Smooth muscle cell (in vitro differentiated cells): ENCODE data around the gene THSD8. TPM values are rescaled to one million over a fixed set of nuclear protein-coding genes. Genes with fewer than 3 reads are reported as not detected.

Source experiments
- DNase-seq: peaks from one replicate; lab custom pipeline; 2025; ENCODE audit not compliant: unreplicated experiment; lab: John Stamatoyannopoulos, UW
- H2AFZ ChIP-seq: fragments of 200-600 bp; sonication (generic); 2 replicates; pipeline ENCODE4 v1.6.0; 2016; ENCODE audit warnings: antibody characterized with exemption, low read depth, mild to moderate bottlenecking
- H3F3A ChIP-seq: fragments of 200-600 bp; sonication (generic); 2 replicates; pipeline ENCODE4 v1.6.0; 2017; ENCODE audit warnings: antibody characterized with exemption, low read depth
- H3K27ac ChIP-seq: fragments of 200-600 bp; sonication (generic); 2 replicates; pipeline ENCODE4 v1.5.1; 2016; ENCODE audit warnings: low read depth, mild to moderate bottlenecking
- H3K27me3 ChIP-seq: fragments of 200-600 bp; sonication (generic); 2 replicates; pipeline ENCODE4 v1.6.1; 2016; ENCODE audit warnings: low read depth, mild to moderate bottlenecking
- H3K36me3 ChIP-seq: fragments of 200-600 bp; sonication (generic); 2 replicates; pipeline ENCODE4 v1.5.1; 2016; ENCODE audit warnings: low read depth
- H3K4me1 ChIP-seq: fragments of 200-600 bp; sonication (generic); 2 replicates; pipeline ENCODE4 v1.5.1; 2016; ENCODE audit warnings: low read depth
- H3K4me2 ChIP-seq: fragments of 200-600 bp; sonication (generic); 2 replicates; pipeline ENCODE4 v1.6.0; 2016; ENCODE audit warnings: mild to moderate bottlenecking
- H3K4me3 ChIP-seq: fragments of 200-600 bp; sonication (generic); 2 replicates; pipeline ENCODE4 v1.5.1; 2016; ENCODE audit warnings: mild to moderate bottlenecking
- H3K79me2 ChIP-seq: fragments of 200-600 bp; sonication (generic); 2 replicates; pipeline ENCODE4 v1.6.0; 2016; ENCODE audit warnings: low read depth, mild to moderate bottlenecking
- H3K9ac ChIP-seq: fragments of 200-600 bp; sonication (generic); 2 replicates; pipeline ENCODE4 v1.6.0; 2016; ENCODE audit warnings: low read depth
- H3K9me3 ChIP-seq: fragments of 200-600 bp; sonication (generic); replicated peaks from 2 replicates; pipeline ENCODE4 v1.5.1; 2016; ENCODE audit warnings: low read depth
- H4K20me1 ChIP-seq: fragments of 200-600 bp; sonication (generic); 2 replicates; pipeline ENCODE4 v1.6.0; 2016; ENCODE audit warnings: low read depth
- CTCF ChIP-seq: fragments of 200-600 bp; sonication (generic); IDR thresholded peaks from 2 replicates; pipeline ENCODE4 v1.5.1; 2017; ENCODE audit warnings: borderline replicate concordance, mild to moderate bottlenecking, antibody characterized with exemption; ENCODE audit not compliant: insufficient read depth, poor library complexity, severe bottlenecking
- WGBS: methylation state at CpG from one replicate; pipeline ENCODE4 v1.1.7; 2016; ENCODE audit warnings: low lambda C conversion rate; 5-methylcytosine and 5-hydroxymethylcytosine counted together
- polyA plus RNA-seq: library from polyadenylated mRNA; unstranded; fragments of >200 nt; fragmentation: Nextera tagmentation; extraction: Ambion mirVana; gene quantifications from 2 replicates; pipeline ENCODE4 v1.2.1, GENCODE V29; 2016
- total RNA-seq: library from RNA; depleted of rRNA; stranded (reverse); fragments of >200 nt; gene quantifications from 2 replicates; pipeline ENCODE4 v1.2.3, GENCODE V29; 2014

THSD8 gene
- total and polyA plus RNA-seq, 2 experiments from 2014 or later = 8.0 TPM; not detected in 1

DNA sequence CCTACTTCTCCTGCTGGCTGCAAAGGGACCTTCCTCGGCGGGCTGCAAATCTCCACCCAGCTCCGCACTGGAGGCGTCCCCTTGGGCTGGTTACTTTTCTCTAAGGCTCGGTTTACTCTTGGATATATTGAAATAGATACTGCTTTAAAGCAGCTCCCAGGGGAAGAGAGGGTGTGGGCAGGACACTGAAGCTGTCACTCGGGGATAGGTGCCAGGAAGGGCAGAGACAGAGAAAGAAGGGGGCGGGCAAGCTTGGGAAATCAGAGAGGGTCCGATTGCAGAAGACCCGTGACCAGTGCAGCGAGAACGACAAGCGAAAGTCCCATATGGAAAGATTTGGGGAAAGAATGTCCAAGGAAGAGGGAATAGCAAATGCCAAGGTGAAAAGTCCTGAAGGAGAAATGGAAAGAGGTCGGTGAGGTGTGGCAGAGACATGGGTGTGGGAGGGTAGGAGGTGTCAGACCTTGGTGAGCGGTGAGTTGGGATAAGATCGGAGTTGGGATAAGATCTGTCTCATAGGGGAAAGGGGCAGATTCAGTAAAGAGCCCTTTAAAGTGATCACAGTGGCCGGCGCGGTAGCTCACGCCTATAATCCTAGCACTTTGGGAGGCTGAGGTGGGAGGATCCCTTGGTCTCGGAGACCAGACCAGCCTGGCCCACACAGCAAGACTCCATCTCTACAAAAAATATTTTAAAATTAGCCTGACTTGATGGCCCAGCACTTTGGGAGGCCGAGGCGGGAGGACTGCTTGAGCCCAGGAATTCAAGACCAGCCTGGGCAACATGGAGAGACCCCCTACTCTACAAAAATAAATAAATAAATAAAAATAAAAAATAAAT, 618 bp downstream of the THSD8 start:
- peaks cover 2% of the 10 kb centered on the region for H3F3A ChIP-seq
- H3K4me2 ChIP-seq = peak overlapping the region; percentile 100
- DNase-seq = no peak
- 57% methylated on average over 22 of the region's 22 CpGs for WGBS
- H3K9ac ChIP-seq = no peak overlapping the region
- H3K36me3 ChIP-seq = no peaks in the 10 kb centered on the region
- no peak for TF ChIP-seq CTCF
- peak overlapping the region; percentile 88 for H3K4me3 ChIP-seq
- H3K4me1 ChIP-seq = peaks cover 14% of the 10 kb centered on the region
- H3K27me3 ChIP-seq = no peaks in the 10 kb centered on the region
- peak overlapping the region; percentile 66 for H2AFZ ChIP-seq
- no peaks in the 10 kb centered on the region for H3K9me3 ChIP-seq
- H3K27ac ChIP-seq = no peak overlapping the region
- peaks cover 6% of the 10 kb centered on the region for H4K20me1 ChIP-seq
- H3K79me2 ChIP-seq = peaks cover 5% of the 10 kb centered on the region

GRCh38 chr19:12804051-12804450, 2.2 kb downstream of the THSD8 start:
- peaks cover 14% of the 10 kb centered on the region for H3K4me1 ChIP-seq
- no peak overlapping the region for H3K27ac ChIP-seq
- TF ChIP-seq CTCF = no peak
- H3K79me2 ChIP-seq = peaks cover 5% of the 10 kb centered on the region
- no peak overlapping the region for H3K9ac ChIP-seq
- no peak overlapping the region for H2AFZ ChIP-seq
- no peaks in the 10 kb centered on the region for H3K27me3 ChIP-seq
- H3K4me2 ChIP-seq = no peak overlapping the region
- H3K36me3 ChIP-seq = no peaks in the 10 kb centered on the region
- H3K4me3 ChIP-seq = no peak overlapping the region
- peaks cover 6% of the 10 kb centered on the region for H4K20me1 ChIP-seq
- WGBS = 95% methylated on average over 26 of the region's 26 CpGs
- no peaks in the 10 kb centered on the region for H3K9me3 ChIP-seq
- no peak for DNase-seq
- no peaks in the 10 kb centered on the region for H3F3A ChIP-seq

GRCh38 chr19:12806242-12807081, 4.6 kb downstream of the THSD8 start, which contains the start of gene RNASEH2A:
Gene RNASEH2A (plus strand): TSS chr19:12806584. CDS start chr19:12806674, 90 bp downstream.
- Histone ChIP-seq H3K4me3 (peak within 1 kb of the TSS; percentile 66), H3K27ac (no peak within 1 kb of the TSS), H3K36me3 (no peaks in the 10 kb centered on the region), H3K4me1 (peaks cover 9% of the 10 kb centered on the region), H3K9ac (peak within 1 kb of the TSS; percentile 36), H4K20me1 (no peaks in the 10 kb centered on the region), H3K27me3 (no peaks in the 10 kb centered on the region), H3K79me2 (no peaks in the 10 kb centered on the region), H2AFZ (peak within 1 kb of the TSS; percentile 99), H3K4me2 (peak within 1 kb of the TSS; percentile 93), H3K9me3 (no peaks in the 10 kb centered on the region), H3F3A (no peaks in the 10 kb centered on the region)
- 9% methylated on average over 60 of the region's 66 CpGs for WGBS
- DNase-seq = no peak
- no peak for TF ChIP-seq CTCF
